ENCODE measurements around the gene CACNA2D2.
"Not testable (repeated sequence)": the region's sequence is repeated elsewhere in the genome, so short reads cannot be mapped to it uniquely, and the experiment has no call there.

DNA sequence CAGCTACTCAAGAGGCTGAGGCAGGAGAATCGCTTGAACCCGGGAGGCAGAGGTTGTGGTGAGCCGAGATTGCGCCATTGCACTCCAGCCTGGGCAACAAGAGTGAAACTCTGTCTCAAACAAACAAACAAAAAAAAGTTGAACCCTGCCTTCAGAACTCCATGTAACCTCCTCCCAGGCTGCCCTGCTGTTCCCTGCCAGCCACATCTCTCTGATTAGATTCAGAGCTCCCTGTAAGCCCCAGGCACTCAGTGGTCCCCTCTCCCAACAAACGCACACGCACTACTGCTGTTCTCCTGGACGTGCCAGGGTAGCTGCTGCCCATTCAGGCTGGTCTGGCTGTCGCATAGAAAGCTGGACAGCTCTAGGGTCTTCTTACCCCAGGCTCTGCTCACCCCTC lies 9.5 kb upstream of the CACNA2D2 start:
- not testable (repeated sequence) for TF ChIP-seq EZH2phosphoT487 (IDR thresholded peaks at IDR 0.05; ENCODE audit: low read length); EZH2 (optimal IDR thresholded peaks at IDR 0.05; ENCODE audit: low read depth, low read length)
- TF ChIP-seq, protein P1, sequence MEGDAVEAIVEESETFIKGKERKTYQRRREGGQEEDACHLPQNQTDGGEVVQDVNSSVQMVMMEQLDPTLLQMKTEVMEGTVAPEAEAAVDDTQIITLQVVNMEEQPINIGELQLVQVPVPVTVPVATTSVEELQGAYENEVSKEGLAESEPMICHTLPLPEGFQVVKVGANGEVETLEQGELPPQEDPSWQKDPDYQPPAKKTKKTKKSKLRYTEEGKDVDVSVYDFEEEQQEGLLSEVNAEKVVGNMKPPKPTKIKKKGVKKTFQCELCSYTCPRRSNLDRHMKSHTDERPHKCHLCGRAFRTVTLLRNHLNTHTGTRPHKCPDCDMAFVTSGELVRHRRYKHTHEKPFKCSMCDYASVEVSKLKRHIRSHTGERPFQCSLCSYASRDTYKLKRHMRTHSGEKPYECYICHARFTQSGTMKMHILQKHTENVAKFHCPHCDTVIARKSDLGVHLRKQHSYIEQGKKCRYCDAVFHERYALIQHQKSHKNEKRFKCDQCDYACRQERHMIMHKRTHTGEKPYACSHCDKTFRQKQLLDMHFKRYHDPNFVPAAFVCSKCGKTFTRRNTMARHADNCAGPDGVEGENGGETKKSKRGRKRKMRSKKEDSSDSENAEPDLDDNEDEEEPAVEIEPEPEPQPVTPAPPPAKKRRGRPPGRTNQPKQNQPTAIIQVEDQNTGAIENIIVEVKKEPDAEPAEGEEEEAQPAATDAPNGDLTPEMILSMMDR (IDR thresholded peaks at IDR 0.05; ENCODE audit: low read length), result not testable (repeated sequence)
